ENCODE measurements around the gene CACNA1D. TPM values are rescaled to one million over a fixed set of nuclear protein-coding genes. Genes with fewer than 3 reads are reported as not detected.

The CACNA1D gene
- total and polyA plus RNA-seq, 2 donors (not counting 1 experiment from before 2014, with no cell fraction given) = 0.17 to 0.37 TPM

GRCh38 chr3:53792866-53793265, 298.5 kb downstream of the CACNA1D start:
- Histone ChIP-seq H2AFZ (ENCODE audit: low read length) (no peak overlapping the region), H3K4me1 (ENCODE audit: control insufficient read depth, extremely low read depth, insufficient read depth, low read length) (no peaks in the 10 kb centered on the region), H3K79me2 (ENCODE audit: control insufficient read depth, insufficient read depth, low read length) (no peaks in the 10 kb centered on the region), H3K27me3 (ENCODE audit: control insufficient read depth, insufficient read depth, low read length) (peaks cover 3% of the 10 kb centered on the region), H3K27ac (ENCODE audit: insufficient read depth, low read length) (no peak overlapping the region), H3K4me3 (replicated peaks in 1 of 4; ENCODE audit: control extremely low read depth in 1 of 4, insufficient read depth in 1 of 4, low read depth in 3 of 4, low read length in 4 of 4) (no peak overlapping the region), H4K20me1 (ENCODE audit: control insufficient read depth, extremely low read depth, insufficient read depth, low read length) (no peaks in the 10 kb centered on the region), H3K4me2 (ENCODE audit: extremely low read depth, insufficient read depth, low read length) (no peak overlapping the region), H3K9ac (ENCODE audit: insufficient read depth, low read length) (no peak overlapping the region), H3K9me3 (ENCODE audit: control insufficient read depth, insufficient read depth, low read depth, low read length) (no peaks in the 10 kb centered on the region), H3K36me3 (ENCODE audit: control insufficient read depth, insufficient read depth, low read length) (no peaks in the 10 kb centered on the region)
- TF ChIP-seq CTCF (conservative IDR thresholded peaks at IDR 0.05 in 1 of 2, IDR thresholded peaks at IDR 0.05 in 1 of 2; ENCODE audit: low read depth in 1 of 2, low read length in 2 of 2) (no peak), EZH2 (IDR thresholded peaks at IDR 0.05; ENCODE audit: low read length, missing control alignments) (no peak)
- DNase-seq (ENCODE audit: low read depth in 2 of 2) = no peak

GRCh38 chr3:53794597-53794996, 300.2 kb downstream of the CACNA1D start:
- Histone ChIP-seq H3K4me2 (ENCODE audit: extremely low read depth, insufficient read depth, low read length) (no peak overlapping the region), H3K4me3 (replicated peaks in 1 of 4; ENCODE audit: control extremely low read depth in 1 of 4, insufficient read depth in 1 of 4, low read depth in 3 of 4, low read length in 4 of 4) (no peak overlapping the region), H2AFZ (ENCODE audit: low read length) (no peak overlapping the region), H3K9ac (ENCODE audit: insufficient read depth, low read length) (no peak overlapping the region), H3K4me1 (ENCODE audit: control insufficient read depth, extremely low read depth, insufficient read depth, low read length) (no peaks in the 10 kb centered on the region), H3K79me2 (ENCODE audit: control insufficient read depth, insufficient read depth, low read length) (no peaks in the 10 kb centered on the region), H3K9me3 (ENCODE audit: control insufficient read depth, insufficient read depth, low read depth, low read length) (no peaks in the 10 kb centered on the region), H3K27ac (ENCODE audit: insufficient read depth, low read length) (no peak overlapping the region), H4K20me1 (ENCODE audit: control insufficient read depth, extremely low read depth, insufficient read depth, low read length) (no peaks in the 10 kb centered on the region), H3K27me3 (ENCODE audit: control insufficient read depth, insufficient read depth, low read length) (no peaks in the 10 kb centered on the region), H3K36me3 (ENCODE audit: control insufficient read depth, insufficient read depth, low read length) (no peaks in the 10 kb centered on the region)
- TF ChIP-seq CTCF (conservative IDR thresholded peaks at IDR 0.05 in 1 of 2, IDR thresholded peaks at IDR 0.05 in 1 of 2; ENCODE audit: low read depth in 1 of 2, low read length in 2 of 2) (no peak), EZH2 (IDR thresholded peaks at IDR 0.05; ENCODE audit: low read length, missing control alignments) (no peak)
- DNase-seq (ENCODE audit: low read depth in 2 of 2) = peak in 1 of 2 donors; percentile 52

- Histone ChIP-seq H3K27me3 (ENCODE audit: control insufficient read depth, insufficient read depth, low read length) (no peaks in the 10 kb centered on the region), H3K4me2 (ENCODE audit: extremely low read depth, insufficient read depth, low read length) (no peak overlapping the region), H3K36me3 (ENCODE audit: control insufficient read depth, insufficient read depth, low read length) (no peaks in the 10 kb centered on the region), H4K20me1 (ENCODE audit: control insufficient read depth, extremely low read depth, insufficient read depth, low read length) (no peaks in the 10 kb centered on the region), H3K79me2 (ENCODE audit: control insufficient read depth, insufficient read depth, low read length) (no peaks in the 10 kb centered on the region), H3K4me3 (replicated peaks in 1 of 4; ENCODE audit: control extremely low read depth in 1 of 4, insufficient read depth in 1 of 4, low read depth in 3 of 4, low read length in 4 of 4) (no peak overlapping the region), H2AFZ (ENCODE audit: low read length) (no peak overlapping the region), H3K27ac (ENCODE audit: insufficient read depth, low read length) (no peak overlapping the region), H3K4me1 (ENCODE audit: control insufficient read depth, extremely low read depth, insufficient read depth, low read length) (no peaks in the 10 kb centered on the region), H3K9me3 (ENCODE audit: control insufficient read depth, insufficient read depth, low read depth, low read length) (no peaks in the 10 kb centered on the region), H3K9ac (ENCODE audit: insufficient read depth, low read length) (no peak overlapping the region)
- TF ChIP-seq EZH2 (IDR thresholded peaks at IDR 0.05; ENCODE audit: low read length, missing control alignments) = no peak
- no peak for TF ChIP-seq CTCF (conservative IDR thresholded peaks at IDR 0.05 in 1 of 2, IDR thresholded peaks at IDR 0.05 in 1 of 2; ENCODE audit: low read depth in 1 of 2, low read length in 2 of 2)
- DNase-seq (ENCODE audit: low read depth in 2 of 2) = no peak
Measured at GRCh38 chr3:53795176-53795575, 300.8 kb downstream of the CACNA1D start.
